ENCODE measurements around the gene CPLX3.

GRCh38 chr15:74817370-74817737, 9.1 kb upstream of the CPLX3 start:
- TF ChIP-seq CTCF (IDR thresholded peaks at IDR 0.05; ENCODE audit: poor library complexity, severe bottlenecking) (no peak), EZH2 (IDR thresholded peaks at IDR 0.05; ENCODE audit: borderline replicate concordance, insufficient read depth, low read length, poor library complexity, severe bottlenecking) (no peak), TAF1 (IDR thresholded peaks at IDR 0.05; ENCODE audit: low read depth) (no peak), SMC3 (conservative IDR thresholded peaks at IDR 0.05; ENCODE audit: poor library complexity) (no peak), REST (IDR thresholded peaks at IDR 0.05; ENCODE audit: borderline replicate concordance) (no peak), POLR2AphosphoS5 (IDR thresholded peaks at IDR 0.05) (no peak), EP300 (conservative IDR thresholded peaks at IDR 0.05; ENCODE audit: poor library complexity, severe bottlenecking) (no peak), RAD21 (conservative IDR thresholded peaks at IDR 0.05) (no peak)
